SK-N-SH treated with all-trans-retinoic acid at 6 μM for 48 hours (cell line): ENCODE measurements around the gene ARHGAP35.

Source experiments
- ATAC-seq: fragments of 200-7000 bp; cut with Tn5 transposase; 3 replicates; pipeline ENCODE4 v1.9.1; 2020; ENCODE audit warnings: mild to moderate bottlenecking, moderate library complexity
- ARNTL ChIP-seq: fragments of 450-650 bp; formaldehyde crosslinking; IDR thresholded peaks from 2 replicates; pipeline ENCODE4 v1.5.0; 2020; ENCODE audit warnings: low read depth, mild to moderate bottlenecking, moderate library complexity, borderline replicate concordance
- BACH2 ChIP-seq: fragments of 250-450 bp; sonication (Bioruptor Pico); IDR thresholded peaks from 2 replicates; pipeline ENCODE4 v1.9.0; 2021; ENCODE audit warnings: mild to moderate bottlenecking, borderline replicate concordance
- CREB5 ChIP-seq: fragments of 250-450 bp; sonication (Bioruptor Pico); IDR thresholded peaks from 2 replicates; pipeline ENCODE4 v1.5.1; 2020; ENCODE audit warnings: low read depth, mild to moderate bottlenecking, moderate library complexity
- CSDC2 ChIP-seq: fragments of 250-450 bp; sonication (Bioruptor Pico); IDR thresholded peaks from 2 replicates; pipeline ENCODE4 v1.5.0; 2020; ENCODE audit warnings: mild to moderate bottlenecking, moderate library complexity
- CSRNP3 ChIP-seq: fragments of 250-450 bp; sonication (Bioruptor Pico); IDR thresholded peaks from 2 replicates; pipeline ENCODE4 v1.5.1; 2021; ENCODE audit warnings: mild to moderate bottlenecking, moderate library complexity
- ESRRG ChIP-seq: fragments of 250-450 bp; sonication (Bioruptor Pico); IDR thresholded peaks from 2 replicates; pipeline ENCODE4 v1.6.1; 2021; ENCODE audit warnings: mild to moderate bottlenecking
- GLIS3 ChIP-seq: fragments of 250-450 bp; sonication (Bioruptor Pico); IDR thresholded peaks from 2 replicates; pipeline ENCODE4 v1.5.0; 2020; ENCODE audit warnings: mild to moderate bottlenecking, moderate library complexity
- ISL1 ChIP-seq: fragments of 250-450 bp; sonication (Bioruptor Pico); IDR thresholded peaks from 2 replicates; pipeline ENCODE4 v2.1.2; 2022; ENCODE audit warnings: mild to moderate bottlenecking, moderate library complexity
- OSR1 ChIP-seq: fragments of 250-450 bp; sonication (Bioruptor Pico); IDR thresholded peaks from 2 replicates; pipeline ENCODE4 v1.8.0; 2022; ENCODE audit warnings: moderate library complexity, mild to moderate bottlenecking, inconsistent platforms
- PATZ1 ChIP-seq: fragments of 250-450 bp; sonication (Bioruptor Pico); IDR thresholded peaks from 2 replicates; pipeline ENCODE4 v1.8.0; 2020; ENCODE audit warnings: mild to moderate bottlenecking, moderate library complexity, borderline replicate concordance
- POU6F1 ChIP-seq: fragments of 250-450 bp; sonication (Bioruptor Pico); IDR thresholded peaks from 2 replicates; pipeline ENCODE4 v1.8.0; 2021; ENCODE audit warnings: low read depth, mild to moderate bottlenecking, moderate library complexity, borderline replicate concordance
- PPARA ChIP-seq: fragments of 250-450 bp; sonication (Bioruptor Pico); IDR thresholded peaks from 2 replicates; pipeline ENCODE4 v1.5.0; 2020; ENCODE audit warnings: mild to moderate bottlenecking, borderline replicate concordance
- RARB ChIP-seq: fragments of 250-450 bp; sonication (Bioruptor Pico); IDR thresholded peaks from 2 replicates; pipeline ENCODE4 v1.8.0; 2021; ENCODE audit warnings: mild to moderate bottlenecking, moderate library complexity
- SNAI2 ChIP-seq: fragments of 250-450 bp; sonication (Bioruptor Pico); IDR thresholded peaks from 2 replicates; pipeline ENCODE4 v1.5.0; 2020; ENCODE audit warnings: mild to moderate bottlenecking, moderate library complexity
- TCF4 ChIP-seq: fragments of 250-450 bp; sonication (Bioruptor Pico); IDR thresholded peaks from 2 replicates; pipeline ENCODE4 v1.8.0; 2021; ENCODE audit warnings: mild to moderate bottlenecking, moderate library complexity, borderline replicate concordance
- TOX ChIP-seq: fragments of 250-450 bp; sonication (Bioruptor Pico); IDR thresholded peaks from 2 replicates; pipeline ENCODE4 v1.8.0; 2021; ENCODE audit warnings: mild to moderate bottlenecking, moderate library complexity, borderline replicate concordance
- TSHZ2 ChIP-seq: fragments of 250-450 bp; sonication (Bioruptor Pico); IDR thresholded peaks from 2 replicates; pipeline ENCODE4 v1.5.0; 2020; ENCODE audit warnings: mild to moderate bottlenecking, moderate library complexity
- ZC3H10 ChIP-seq: fragments of 250-450 bp; sonication (Bioruptor Pico); IDR thresholded peaks from 2 replicates; pipeline ENCODE4 v1.5.1; 2021; ENCODE audit warnings: mild to moderate bottlenecking, moderate library complexity
- ZFP3 ChIP-seq: fragments of 250-450 bp; sonication (Bioruptor Pico); IDR thresholded peaks from 2 replicates; pipeline ENCODE4 v1.5.0; 2020; ENCODE audit warnings: mild to moderate bottlenecking, moderate library complexity
- ZFP30 ChIP-seq: fragments of 450-650 bp; formaldehyde crosslinking; IDR thresholded peaks from 2 replicates; pipeline ENCODE4 v1.5.0; 2022; ENCODE audit warnings: mild to moderate bottlenecking, moderate library complexity
- ZNF565 ChIP-seq: fragments of 450-650 bp; formaldehyde crosslinking; conservative IDR thresholded peaks from 2 replicates; pipeline ENCODE4 v1.5.0; 2020; ENCODE audit warnings: low read depth, mild to moderate bottlenecking, moderate library complexity
- ZNF70 ChIP-seq: fragments of 450-650 bp; formaldehyde crosslinking; IDR thresholded peaks from 2 replicates; pipeline ENCODE4 v1.5.0; 2020; ENCODE audit warnings: mild to moderate bottlenecking, moderate library complexity
- ZNF8 ChIP-seq: fragments of 450-650 bp; formaldehyde crosslinking; IDR thresholded peaks from 2 replicates; pipeline ENCODE4 v1.5.0; 2020; ENCODE audit warnings: mild to moderate bottlenecking, moderate library complexity

ARHGAP35 gene

GRCh38 chr19:46845959-46846459, 14.8 kb upstream of the ARHGAP35 start:
- TF ChIP-seq PATZ1 (CRISPR knock-in tag) = no peak
- no peak for TF ChIP-seq TOX
- no peak for TF ChIP-seq OSR1 (CRISPR knock-in tag)
- TF ChIP-seq SNAI2 (CRISPR knock-in tag) = no peak
- no peak for TF ChIP-seq BACH2 (CRISPR knock-in tag)
- no peak for TF ChIP-seq ZFP30
- no peak for TF ChIP-seq ZNF565 (CRISPR knock-in tag)
- TF ChIP-seq ZFP3 (CRISPR knock-in tag) = no peak
- no peak for TF ChIP-seq ZNF70 (CRISPR knock-in tag)
- TF ChIP-seq ZNF8 (CRISPR knock-in tag) = no peak
- TF ChIP-seq POU6F1 (CRISPR knock-in tag) = no peak
- TF ChIP-seq ARNTL (CRISPR knock-in tag) = no peak
- no peak for TF ChIP-seq ISL1 (CRISPR knock-in tag)
- no peak for TF ChIP-seq CREB5 (CRISPR knock-in tag)
- no peak for TF ChIP-seq ZC3H10
- no peak for TF ChIP-seq CSDC2
- no peak for TF ChIP-seq PPARA
- no peak for TF ChIP-seq TSHZ2 (CRISPR knock-in tag)
- no peak for TF ChIP-seq RARB
- no peak for TF ChIP-seq ESRRG (CRISPR knock-in tag)
- ATAC-seq = no peak

GRCh38 chr19:46847528-46847927, 13.3 kb upstream of the ARHGAP35 start:
- TF ChIP-seq ARNTL (CRISPR knock-in tag) = no peak
- TF ChIP-seq BACH2 (CRISPR knock-in tag) = no peak
- TF ChIP-seq PPARA = no peak
- no peak for TF ChIP-seq GLIS3
- TF ChIP-seq PATZ1 (CRISPR knock-in tag) = no peak
- TF ChIP-seq OSR1 (CRISPR knock-in tag) = no peak
- no peak for TF ChIP-seq RARB
- TF ChIP-seq ZNF70 (CRISPR knock-in tag) = no peak
- TF ChIP-seq TCF4 (CRISPR knock-in tag) = no peak
- no peak for TF ChIP-seq CSDC2
- ATAC-seq = no peak

- ATAC-seq = no peak
- TF ChIP-seq OSR1 (CRISPR knock-in tag) (no peak), POU6F1 (CRISPR knock-in tag) (no peak), TCF4 (CRISPR knock-in tag) (no peak), CREB5 (CRISPR knock-in tag) (no peak), PPARA (no peak), BACH2 (CRISPR knock-in tag) (no peak), ARNTL (CRISPR knock-in tag) (no peak), ZNF565 (CRISPR knock-in tag) (no peak), CSRNP3 (CRISPR knock-in tag) (no peak), ZFP3 (CRISPR knock-in tag) (no peak), ZFP30 (no peak)
These were observed 12.4 kb upstream of the ARHGAP35 start for GRCh38 chr19:46848389-46848788.
